Endothelial cell of umbilical vein (primary cell): ENCODE data around the gene AIG1. TPM values are rescaled to one million over a fixed set of nuclear protein-coding genes. Genes with fewer than 3 reads are reported as not detected.
"Not testable (repeated sequence)": the region's sequence is repeated elsewhere in the genome, so short reads cannot be mapped to it uniquely, and the experiment has no call there.

Source experiments
- BruUV-seq: library from RNA; stranded (reverse); fragments of 400-500 nt; replicated peaks from 2 replicates; lab custom pipeline; 2021; lab: Mats Ljungman, UMichigan
- CTCF ChIA-PET: fragments of 300-600, 350-600 bp; sonication (Branson Sonifier 250); formaldehyde crosslinking; loops from one replicate; lab custom pipeline; 2021; ENCODE audit warnings: antibody characterized with exemption, inconsistent platforms; lab: Charles Lee
- POLR2A ChIA-PET: fragments of 300-600, 350-600 bp; sonication (Branson Sonifier 250); formaldehyde crosslinking; loops from one replicate; lab custom pipeline; 2021; ENCODE audit warnings: antibody characterized with exemption, inconsistent platforms; lab: Charles Lee
- DNase-seq: peaks from one replicate; pipeline ENCODE4 v3.0.0-alpha.2; 2011; ENCODE audit warnings: low read depth, low spot score
- FAIRE-seq: peaks from 2 replicates; lab custom pipeline; 2011; peaks lifted over from hg19 to GRCh38; lab: Jason Lieb, UNC
- H2AFZ ChIP-seq: 2 replicates; pipeline ENCODE4 v1.6.0; 2012; ENCODE audit warnings: low read depth, low read length, control low read depth, inconsistent platforms
- H3K27ac ChIP-seq: 2 replicates; pipeline ENCODE4 v1.5.1; 2011; ENCODE audit warnings: low read depth, mild to moderate bottlenecking, control low read depth, low read length, moderate library complexity; ENCODE audit not compliant: insufficient read depth
- H3K27me3 ChIP-seq, 2 experiments: 2 replicates each; pipeline versions ENCODE4 v1.6.0 to v1.6.1; 2011; ENCODE audit warnings: low read length in 2 of 2, mixed read lengths in 1 of 2; ENCODE audit not compliant: control insufficient read depth in 2 of 2, insufficient read depth in 2 of 2
- H3K36me3 ChIP-seq, 2 experiments: 2 replicates in 1 of 2; 3 replicates in 1 of 2; pipeline ENCODE4 v1.5.1; 2011; ENCODE audit warnings: low read length in 2 of 2, mild to moderate bottlenecking in 1 of 2, moderate library complexity in 1 of 2; ENCODE audit not compliant: control insufficient read depth in 2 of 2, insufficient read depth in 2 of 2; ENCODE audit errors: extremely low read depth in 1 of 2
- H3K4me1 ChIP-seq: 3 replicates; pipeline ENCODE4 v1.5.1; 2011; ENCODE audit warnings: mild to moderate bottlenecking, low read length; ENCODE audit not compliant: control insufficient read depth, insufficient read depth; ENCODE audit errors: extremely low read depth
- H3K4me2 ChIP-seq: 2 replicates; pipeline ENCODE4 v1.6.1; 2011; ENCODE audit warnings: low read length, control low read depth, mixed read lengths; ENCODE audit not compliant: insufficient read depth
- H3K4me3 ChIP-seq, 3 experiments: fragments of 200-600 bp in 1 of 3; sonication (generic), shearing (Covaris generic) in 1 of 3; replicated peaks in 1 of 3; 2 replicates each; pipeline ENCODE4 v1.5.1; 2011 to 2016; ENCODE audit warnings: control low read depth in 3 of 3, low read length in 3 of 3, mild to moderate bottlenecking in 2 of 3, inconsistent platforms in 1 of 3, low read depth in 1 of 3, moderate library complexity in 1 of 3; ENCODE audit not compliant: insufficient read depth in 1 of 3
- H3K79me2 ChIP-seq: 2 replicates; pipeline ENCODE4 v1.6.0; 2012; ENCODE audit warnings: low read length, inconsistent platforms; ENCODE audit not compliant: control insufficient read depth, insufficient read depth
- H3K9ac ChIP-seq: replicated peaks from 2 replicates; pipeline ENCODE3; 2011; ENCODE audit warnings: low read length, control low read depth; ENCODE audit not compliant: insufficient read depth; ENCODE audit errors: extremely low read depth
- H3K9me1 ChIP-seq: replicated peaks from 3 replicates; pipeline ENCODE4 v1.6.0; 2011; ENCODE audit warnings: mild to moderate bottlenecking, low read length; ENCODE audit not compliant: control insufficient read depth, insufficient read depth; ENCODE audit errors: extremely low read depth
- H3K9me3 ChIP-seq: replicated peaks from 2 replicates; pipeline ENCODE4 v1.5.1; 2012; ENCODE audit warnings: low read length, inconsistent platforms; ENCODE audit not compliant: control insufficient read depth, insufficient read depth
- H4K20me1 ChIP-seq: replicated peaks from 2 replicates; pipeline ENCODE3; 2011; ENCODE audit warnings: mild to moderate bottlenecking, low read length; ENCODE audit not compliant: control insufficient read depth, insufficient read depth; ENCODE audit errors: extremely low read depth
- EZH2 ChIP-seq: IDR thresholded peaks from 2 replicates; pipeline ENCODE4 v1.6.1; 2012; ENCODE audit warnings: borderline replicate concordance, low read depth, mild to moderate bottlenecking, moderate library complexity, low read length, inconsistent platforms; ENCODE audit not compliant: severe bottlenecking
- FOS ChIP-seq: IDR thresholded peaks from 2 replicates; pipeline ENCODE4 v1.6.1; 2011; ENCODE audit warnings: mild to moderate bottlenecking, low read length, moderate library complexity, borderline replicate concordance; ENCODE audit not compliant: insufficient read depth
- GATA2 ChIP-seq: IDR thresholded peaks from 2 replicates; pipeline ENCODE4 v1.7.0; 2011; ENCODE audit warnings: low read depth, mild to moderate bottlenecking, moderate library complexity, mixed read lengths, low read length; ENCODE audit not compliant: insufficient read length, insufficient read depth
- JUN ChIP-seq: IDR thresholded peaks from 2 replicates; pipeline ENCODE4 v1.6.1; 2011; ENCODE audit warnings: borderline replicate concordance, low read depth; ENCODE audit not compliant: insufficient read length, insufficient read depth
- MYC ChIP-seq: IDR thresholded peaks from one replicate; pipeline ENCODE4 v1.6.1; 2011; ENCODE audit warnings: mild to moderate bottlenecking, low read depth, low read length
- POLR2A ChIP-seq: IDR thresholded peaks from 2 replicates; pipeline ENCODE4 v1.6.1; 2012; ENCODE audit warnings: low read depth, mild to moderate bottlenecking, control low read depth, low read length
- POLR2AphosphoS5 ChIP-seq: IDR thresholded peaks from 2 replicates; pipeline ENCODE4 v1.6.1; 2012; ENCODE audit warnings: low read depth, mild to moderate bottlenecking, control low read depth, low read length, moderate library complexity; ENCODE audit not compliant: insufficient read depth
- dilution Hi-C: fragments of 300-500 bp; cut with MboI; formaldehyde crosslinking; loops from one replicate; pipeline ENCODE4 v1.15.0; 2019; ENCODE audit warnings: low sequenced_read_pairs; ENCODE audit not compliant: extremely low pct_ligation_motif_present
- intact Hi-C: fragments of 100-400 bp; cut with micrococcal nuclease; formaldehyde crosslinking; loops from one replicate; pipeline ENCODE4 v1.10.0; 2022
- polyA plus RNA-seq, 4 experiments: library from polyadenylated mRNA; depleted of rRNA in 3 of 4; stranded (reverse) in 3 of 4; unstranded in 1 of 4; fragments of >200 nt; gene quantifications; 2 replicates each; pipeline versions ENCODE4 v1.2.1 to v1.2.3, GENCODE V29; 2011 to 2012; ENCODE audit warnings: missing spikeins in 1 of 4
- total RNA-seq: library from RNA; stranded (reverse); gene quantifications from 2 replicates; pipeline ENCODE4 v1.2.3, GENCODE V29; 2021
- TF ChIP-seq, protein P1 (sequence below), 2 donors: IDR thresholded peaks; 1 replicate in 1 of 2; 2 replicates in 1 of 2; pipeline ENCODE4 v1.5.1; 2011; ENCODE audit warnings: low read length in 2 of 2, mild to moderate bottlenecking in 2 of 2, moderate library complexity in 2 of 2, control low read depth in 1 of 2, inconsistent platforms in 1 of 2, low read depth in 1 of 2; ENCODE audit not compliant: insufficient read depth in 1 of 2; ENCODE audit errors: extremely low read depth in 1 of 2
- TF ChIP-seq, protein P2 (sequence below): IDR thresholded peaks from 2 replicates; pipeline ENCODE4 v1.6.1; 2011; ENCODE audit not compliant: insufficient read depth, insufficient read length

The AIG1 gene
- total and polyA plus RNA-seq, 2 donors (not counting 3 experiments of a cell fraction or from before 2014, with no cell fraction given) = 17.7 to 22.7 TPM

DNA sequence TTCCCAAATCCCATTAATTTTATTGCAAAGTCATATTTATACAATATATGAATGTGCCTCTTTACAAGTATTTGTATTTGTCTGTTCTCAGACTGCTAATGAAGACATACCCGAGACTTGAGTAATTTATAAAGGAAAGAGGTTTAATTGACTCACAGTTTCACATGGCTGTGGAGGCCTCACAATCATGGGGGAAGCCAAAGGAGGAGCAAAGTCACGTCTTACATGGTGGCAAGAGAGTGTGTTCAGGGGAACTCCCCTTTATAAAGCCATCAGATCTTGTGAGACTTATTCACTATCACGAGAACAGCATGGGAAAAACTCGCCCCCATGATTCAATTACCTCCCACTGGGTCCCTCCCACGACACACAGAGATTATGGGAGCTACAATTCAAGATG is 79.2 kb downstream of the AIG1 start:
- H3K4me2 ChIP-seq, dilution Hi-C loops, H3K9ac ChIP-seq, POLR2A ChIA-PET, H3K36me3 ChIP-seq, CTCF ChIA-PET, DNase-seq, H3K4me1 ChIP-seq, H3K27me3 ChIP-seq, H3K27ac ChIP-seq, BruUV-seq, H4K20me1 ChIP-seq, H3K79me2 ChIP-seq, H3K9me3 ChIP-seq, H3K4me3 ChIP-seq, H2AFZ ChIP-seq, intact Hi-C loops, FAIRE-seq, H3K9me1 ChIP-seq: not testable (repeated sequence)

DNA sequence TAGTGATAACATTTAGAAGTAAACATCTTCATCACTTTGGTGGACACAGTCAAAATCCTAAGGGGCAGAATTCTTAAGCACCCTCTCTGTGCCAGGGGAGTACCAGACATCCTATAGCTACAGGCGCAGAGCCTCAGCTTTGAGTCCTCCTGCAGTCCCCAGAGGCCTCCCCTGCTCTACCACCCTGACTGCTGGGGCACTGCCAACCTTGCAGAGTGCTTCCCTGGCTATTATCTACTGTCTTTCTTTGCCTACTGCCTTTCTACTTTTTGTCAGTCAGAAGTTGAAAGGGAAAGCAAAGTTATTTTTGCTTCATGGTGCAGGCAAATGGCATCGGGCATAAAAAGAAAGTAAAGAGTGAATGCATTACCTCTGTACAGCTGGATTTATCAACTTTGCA is 80.1 kb downstream of the AIG1 start:
- no peak overlapping the region for H3K27ac ChIP-seq
- intact Hi-C loops = no loop called here

More for the DNA sequence above, 80.1 kb downstream of the AIG1 start:
- Histone ChIP-seq H4K20me1 (no peaks in the 10 kb centered on the region), H3K9ac (no peak overlapping the region), H3K9me1 (no peaks in the 10 kb centered on the region), H2AFZ (no peak overlapping the region), H3K27me3 (no peaks in the 10 kb centered on the region), H3K4me3 (no peak overlapping the region), H3K36me3 (no peaks in the 10 kb centered on the region), H3K4me2 (no peak overlapping the region), H3K4me1 (peaks cover 2% of the 10 kb centered on the region), H3K79me2 (no peaks in the 10 kb centered on the region), H3K9me3 (no peaks in the 10 kb centered on the region)
- BruUV-seq = no TSS peak
- FAIRE-seq (no peak), DNase-seq (no peak)
- dilution Hi-C loops = no loop called here
- no peak for TF ChIP-seq FOS
- no peak for TF ChIP-seq EZH2
- TF ChIP-seq GATA2 = no peak
- no peak for TF ChIP-seq MYC
- TF ChIP-seq, protein P1, sequence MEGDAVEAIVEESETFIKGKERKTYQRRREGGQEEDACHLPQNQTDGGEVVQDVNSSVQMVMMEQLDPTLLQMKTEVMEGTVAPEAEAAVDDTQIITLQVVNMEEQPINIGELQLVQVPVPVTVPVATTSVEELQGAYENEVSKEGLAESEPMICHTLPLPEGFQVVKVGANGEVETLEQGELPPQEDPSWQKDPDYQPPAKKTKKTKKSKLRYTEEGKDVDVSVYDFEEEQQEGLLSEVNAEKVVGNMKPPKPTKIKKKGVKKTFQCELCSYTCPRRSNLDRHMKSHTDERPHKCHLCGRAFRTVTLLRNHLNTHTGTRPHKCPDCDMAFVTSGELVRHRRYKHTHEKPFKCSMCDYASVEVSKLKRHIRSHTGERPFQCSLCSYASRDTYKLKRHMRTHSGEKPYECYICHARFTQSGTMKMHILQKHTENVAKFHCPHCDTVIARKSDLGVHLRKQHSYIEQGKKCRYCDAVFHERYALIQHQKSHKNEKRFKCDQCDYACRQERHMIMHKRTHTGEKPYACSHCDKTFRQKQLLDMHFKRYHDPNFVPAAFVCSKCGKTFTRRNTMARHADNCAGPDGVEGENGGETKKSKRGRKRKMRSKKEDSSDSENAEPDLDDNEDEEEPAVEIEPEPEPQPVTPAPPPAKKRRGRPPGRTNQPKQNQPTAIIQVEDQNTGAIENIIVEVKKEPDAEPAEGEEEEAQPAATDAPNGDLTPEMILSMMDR (IDR thresholded peaks at IDR 0.05; ENCODE audit: extremely low read depth in 1 of 2, insufficient read depth in 1 of 2, low read depth in 1 of 2, low read length in 2 of 2) = no peak
- no peak for TF ChIP-seq JUN
- TF ChIP-seq POLR2AphosphoS5 = no peak
- TF ChIP-seq, protein P2, sequence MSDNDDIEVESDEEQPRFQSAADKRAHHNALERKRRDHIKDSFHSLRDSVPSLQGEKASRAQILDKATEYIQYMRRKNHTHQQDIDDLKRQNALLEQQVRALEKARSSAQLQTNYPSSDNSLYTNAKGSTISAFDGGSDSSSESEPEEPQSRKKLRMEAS = no peak
- TF ChIP-seq POLR2A = no peak
- ChIA-PET CTCF (no interaction called here), POLR2A (no interaction called here)
